K562 (cell line): ENCODE results near the gene RSBN1L. TPM values are rescaled to one million over a fixed set of nuclear protein-coding genes. Genes with fewer than 3 reads are reported as not detected.
A peak's percentile ranks its signal among the peaks of the same experiment; 100 is the strongest.

Experiments
- ATF3 ChIP-seq, 2 experiments: fragments of 450-650 bp in 1 of 2; sonication (generic) in 1 of 2; formaldehyde crosslinking in 1 of 2; IDR thresholded peaks in 1 of 2; conservative IDR thresholded peaks in 1 of 2; 2 replicates each; pipeline versions ENCODE4 v1.6.1 to v1.8.1; 2016 to 2023; ENCODE audit warnings: mild to moderate bottlenecking in 2 of 2, moderate library complexity in 2 of 2, inconsistent platforms in 1 of 2, missing genetic modification reagents in 1 of 2
- BACH1 ChIP-seq: fragments of 200-800 bp; sonication (Bioruptor generic); IDR thresholded peaks from 2 replicates; pipeline ENCODE4 v1.6.1; 2016; ENCODE audit warnings: missing genetic modification characterization, missing compliant biosample characterization
- CSDE1 ChIP-seq, 2 experiments: fragments of 450-650 bp; IDR thresholded peaks; 2 replicates each; pipeline ENCODE4 v1.6.1; 2016; ENCODE audit warnings: mild to moderate bottlenecking in 1 of 2
- E2F4 ChIP-seq: sonication (generic); formaldehyde crosslinking; IDR thresholded peaks from 2 replicates; pipeline ENCODE4 v1.8.0; 2022; ENCODE audit warnings: mild to moderate bottlenecking, low read depth, missing genetic modification reagents
- E2F6 ChIP-seq, 2 experiments: IDR thresholded peaks; 2 replicates each; pipeline ENCODE4 v1.6.1; 2011; ENCODE audit warnings: borderline replicate concordance in 1 of 2, control low read depth in 1 of 2, low read depth in 1 of 2, low read length in 1 of 2, mild to moderate bottlenecking in 1 of 2, mixed read lengths in 1 of 2, moderate library complexity in 1 of 2; ENCODE audit not compliant: insufficient read depth in 1 of 2, insufficient read length in 1 of 2, poor library complexity in 1 of 2, severe bottlenecking in 1 of 2; ENCODE audit errors: extremely low read depth in 1 of 2
- EHMT2 ChIP-seq: fragments of 450-650 bp; IDR thresholded peaks from 2 replicates; pipeline ENCODE4 v1.6.1; 2018; ENCODE audit warnings: antibody characterized with exemption
- ETV6 ChIP-seq, 3 experiments: fragments of 150-350 bp in 1 of 3; sonication (generic) in 1 of 3; formaldehyde crosslinking in 1 of 3; IDR thresholded peaks; 2 replicates each; pipeline versions ENCODE4 v1.6.1 to v1.8.0; 2014 to 2022; ENCODE audit warnings: borderline replicate concordance in 2 of 3, low read depth in 2 of 3, antibody characterized with exemption in 1 of 3, low read length in 1 of 3, mild to moderate bottlenecking in 1 of 3, missing genetic modification reagents in 1 of 3
- FOXK1 ChIP-seq: sonication (generic); formaldehyde crosslinking; IDR thresholded peaks from 2 replicates; pipeline ENCODE4 v1.8.0; 2022; ENCODE audit warnings: missing genetic modification reagents, mild to moderate bottlenecking, borderline replicate concordance
- GATA2 ChIP-seq: sonication (generic); formaldehyde crosslinking; IDR thresholded peaks from 2 replicates; pipeline ENCODE4 v1.4.0; 2020; ENCODE audit warnings: mild to moderate bottlenecking, missing genetic modification reagents
- HSF4 ChIP-seq: fragments of 250-450 bp; sonication (Bioruptor Pico); IDR thresholded peaks from 2 replicates; pipeline ENCODE4 v2.1.2; 2022; ENCODE audit warnings: mild to moderate bottlenecking, moderate library complexity, borderline replicate concordance
- NCOR1 ChIP-seq: fragments of 450-650 bp; IDR thresholded peaks from 2 replicates; pipeline ENCODE4 v1.6.1; 2016; ENCODE audit warnings: mild to moderate bottlenecking, moderate library complexity
- NR3C1 ChIP-seq: sonication (generic); formaldehyde crosslinking; IDR thresholded peaks from 2 replicates; pipeline ENCODE4 v1.8.1; 2022; ENCODE audit warnings: missing genetic modification reagents
- PTBP1 ChIP-seq: fragments of 200-400 bp; formaldehyde crosslinking; IDR thresholded peaks from 2 replicates; pipeline ENCODE4 v1.6.1; 2017; ENCODE audit warnings: low read depth, low read length
- ZBTB7A ChIP-seq: IDR thresholded peaks from 2 replicates; pipeline ENCODE4 v1.6.1; 2011; ENCODE audit warnings: low read depth, mild to moderate bottlenecking, low read length, moderate library complexity, borderline replicate concordance; ENCODE audit not compliant: control insufficient read depth
- ZNF184 ChIP-seq: sonication (generic); formaldehyde crosslinking; IDR thresholded peaks from 2 replicates; pipeline ENCODE4 v1.5.0; 2020; ENCODE audit warnings: missing genetic modification reagents
- ZNF384 ChIP-seq: IDR thresholded peaks from 2 replicates; pipeline ENCODE4 v1.6.1; 2012; ENCODE audit warnings: low read depth, low read length, improper control_type of control experiment
- ZNF408 ChIP-seq: fragments of 250-450 bp; sonication (Bioruptor Pico); IDR thresholded peaks from 2 replicates; pipeline ENCODE4 v1.4.0; 2020; ENCODE audit warnings: low read depth, mild to moderate bottlenecking, moderate library complexity
- ZNF449 ChIP-seq: fragments of 250-450 bp; sonication (Bioruptor Pico); IDR thresholded peaks from 2 replicates; pipeline ENCODE4 v1.8.0; 2022; ENCODE audit warnings: moderate library complexity, mild to moderate bottlenecking, inconsistent platforms
- ZNF644 ChIP-seq: fragments of 200-800 bp; sonication (Bioruptor generic); IDR thresholded peaks from 2 replicates; pipeline ENCODE4 v1.6.1; 2016; ENCODE audit warnings: low read depth, missing genetic modification characterization, missing compliant biosample characterization
- polyA plus RNA-seq, 8 experiments: library from polyadenylated mRNA; depleted of rRNA in 4 of 8; stranded (reverse) in 5 of 8; unstranded in 3 of 8; fragments of >200 nt; fragmentation: Nextera tagmentation in 2 of 8; fragmentation: Illumina TruSeq in 1 of 8; extraction: Ambion mirVana in 2 of 8; extraction: Trizol in 1 of 8; gene quantifications; 2 replicates each; pipeline versions ENCODE4 v1.2.1 to v1.2.3, GENCODE V29; 2011 to 2014; ENCODE audit warnings: inconsistent platforms in 1 of 8, missing spikeins in 1 of 8
- total RNA-seq, 7 experiments: library from RNA; depleted of rRNA in 6 of 7; stranded (reverse); fragments of >200 nt in 6 of 7; fragmentation: Illumina TruSeq in 2 of 7; extraction: Trizol in 2 of 7; gene quantifications; 2 replicates each; pipeline versions ENCODE4 v1.2.1 to v1.2.3, GENCODE V29; 2011 to 2021; ENCODE audit warnings: low replicate concordance in 1 of 7

The RSBN1L gene
- total and polyA plus RNA-seq, 9 of the 15 experiments (the other 6 are each of a cell fraction or from before 2014, with no cell fraction given): 6.2 to 35.2 (median 20.1) TPM

- TF ChIP-seq ZNF408 (CRISPR knock-in tag): no peak
- no peak for TF ChIP-seq ZNF449
- TF ChIP-seq ZNF184: no peak
- TF ChIP-seq E2F6 (IDR thresholded peaks at IDR 0.05; ENCODE audit: borderline replicate concordance in 1 of 2, extremely low read depth in 1 of 2, insufficient read depth in 1 of 2, insufficient read length in 1 of 2, low read depth in 1 of 2, low read length in 1 of 2, poor library complexity in 1 of 2, severe bottlenecking in 1 of 2): peak in 1 of 2 experiments; percentile 16
- no peak for TF ChIP-seq GATA2
- TF ChIP-seq FOXK1 (CRISPR knock-in tag): no peak
- TF ChIP-seq E2F4 (CRISPR knock-in tag): no peak
- TF ChIP-seq PTBP1: no peak
- TF ChIP-seq ETV6 (IDR thresholded peaks at IDR 0.05; ENCODE audit: borderline replicate concordance in 1 of 2, low read depth in 2 of 2, low read length in 1 of 2): no peak
- no peak for TF ChIP-seq ETV6 (CRISPR knock-in tag; IDR thresholded peaks at IDR 0.05; ENCODE audit: borderline replicate concordance)
- 0 out of 2 replicates have a peak, but pooled peaks have one; percentile 53 for TF ChIP-seq ZNF384
- no peak for TF ChIP-seq ATF3 (IDR thresholded peaks at IDR 0.05)
- TF ChIP-seq ATF3 (CRISPR knock-in tag; conservative IDR thresholded peaks at IDR 0.05): no peak
- no peak for TF ChIP-seq CSDE1 (IDR thresholded peaks at IDR 0.05)
- TF ChIP-seq NCOR1: 0 out of 2 replicates have a peak, but pooled peaks have one; percentile 22
- TF ChIP-seq ZBTB7A: no peak
- no peak for TF ChIP-seq EHMT2
- no peak for TF ChIP-seq BACH1 (tag)
- TF ChIP-seq HSF4 (CRISPR knock-in tag): no peak
- no peak for TF ChIP-seq ZNF644 (tag)
- no peak for TF ChIP-seq NR3C1 (CRISPR knock-in tag)
These were observed 134.5 kb downstream of the RSBN1L start (continued) for GRCh38 chr7:77830649-77831355.
